ENCODE measurements around the gene IPO11. TPM values are rescaled to one million over a fixed set of nuclear protein-coding genes. Genes with fewer than 3 reads are reported as not detected.

The IPO11 gene
- total RNA-seq, 1 experiment from 2014 or later = 16.1 TPM

- Histone ChIP-seq H3K79me2 (ENCODE audit: low read length) (no peaks in the 10 kb centered on the region), H3K36me3 (ENCODE audit: low read depth, low read length) (peaks cover 4% of the 10 kb centered on the region; the same call in 1 of the 2 replicates), H3K4me2 (ENCODE audit: low read length) (no peak overlapping the region), H3K27me3 (ENCODE audit: low read length) (no peaks in the 10 kb centered on the region), H3F3A (ENCODE audit: low read length, unreplicated experiment) (no peaks in the 10 kb centered on the region), H3K27ac (ENCODE audit: low read length) (no peak overlapping the region), H4K20me1 (ENCODE audit: low read length) (no peaks in the 10 kb centered on the region; the same call in 1 of the 2 replicates), H2AFZ (ENCODE audit: low read length) (no peak overlapping the region), H3K4me1 (ENCODE audit: insufficient read depth, low read length) (no peaks in the 10 kb centered on the region), H3K9ac (ENCODE audit: low read length) (no peak overlapping the region), H3K4me3 (ENCODE audit: low read length) (no peak overlapping the region), H3K9me2 (replicated peaks; ENCODE audit: low read length) (no peaks in the 10 kb centered on the region), H3K9me3 (ENCODE audit: low read length) (no peaks in the 10 kb centered on the region)
- ChIA-PET CTCF (no interaction called here), POLR2A (ENCODE audit: unreplicated experiment) (no interaction called here)
- ATAC-seq (no peak), DNase-seq (no peak)
- no TSS peak for BruUV-seq (replicated peaks)
- TF ChIP-seq EZH2phosphoT487 (IDR thresholded peaks at IDR 0.05; ENCODE audit: borderline replicate concordance, low read length) = no peak
- TF ChIP-seq EZH2 (IDR thresholded peaks at IDR 0.05; ENCODE audit: low read length, unreplicated experiment) = no peak
- TF ChIP-seq CTCF (conservative IDR thresholded peaks at IDR 0.05; ENCODE audit: low read depth, low read length) = no peak
- intact Hi-C loops (cut with micrococcal nuclease) = no loop called here
These were observed 175.2 kb downstream of the IPO11 start for GRCh38 chr5:62587737-62588136.

GRCh38 chr5:62588668-62589067 lies 176.1 kb downstream of the IPO11 start:
- Histone ChIP-seq H4K20me1 (ENCODE audit: low read length) (no peaks in the 10 kb centered on the region; the same call in 1 of the 2 replicates), H3K4me1 (ENCODE audit: insufficient read depth, low read length) (no peaks in the 10 kb centered on the region), H2AFZ (ENCODE audit: low read length) (no peak overlapping the region), H3K27ac (ENCODE audit: low read length) (no peak overlapping the region), H3K79me2 (ENCODE audit: low read length) (no peaks in the 10 kb centered on the region), H3K9me2 (replicated peaks; ENCODE audit: low read length) (no peaks in the 10 kb centered on the region), H3K9me3 (ENCODE audit: low read length) (no peaks in the 10 kb centered on the region), H3K27me3 (ENCODE audit: low read length) (no peaks in the 10 kb centered on the region), H3K4me3 (ENCODE audit: low read length) (no peak overlapping the region), H3K36me3 (ENCODE audit: low read depth, low read length) (peaks cover 4% of the 10 kb centered on the region; the same call in 1 of the 2 replicates), H3K9ac (ENCODE audit: low read length) (no peak overlapping the region), H3K4me2 (ENCODE audit: low read length) (no peak overlapping the region), H3F3A (ENCODE audit: low read length, unreplicated experiment) (no peaks in the 10 kb centered on the region)
- intact Hi-C loops (cut with micrococcal nuclease) = no loop called here
- ATAC-seq = no peak
- DNase-seq = no peak
- TF ChIP-seq CTCF (conservative IDR thresholded peaks at IDR 0.05; ENCODE audit: low read depth, low read length) = no peak
- no peak for TF ChIP-seq EZH2 (IDR thresholded peaks at IDR 0.05; ENCODE audit: low read length, unreplicated experiment)
- no peak for TF ChIP-seq EZH2phosphoT487 (IDR thresholded peaks at IDR 0.05; ENCODE audit: borderline replicate concordance, low read length)
- ChIA-PET POLR2A (ENCODE audit: unreplicated experiment) (no interaction called here), CTCF (no interaction called here)
- BruUV-seq (replicated peaks) = no TSS peak

GRCh38 chr5:62589504-62589903 lies 176.9 kb downstream of the IPO11 start:
- Histone ChIP-seq H2AFZ (ENCODE audit: low read length) (no peak overlapping the region), H3K4me3 (ENCODE audit: low read length) (no peak overlapping the region), H4K20me1 (ENCODE audit: low read length) (no peaks in the 10 kb centered on the region; the same call in 1 of the 2 replicates), H3K79me2 (ENCODE audit: low read length) (no peaks in the 10 kb centered on the region), H3K27ac (ENCODE audit: low read length) (no peak overlapping the region), H3K36me3 (ENCODE audit: low read depth, low read length) (peaks cover 4% of the 10 kb centered on the region; the same call in 1 of the 2 replicates), H3K9ac (ENCODE audit: low read length) (no peak overlapping the region), H3K4me2 (ENCODE audit: low read length) (no peak overlapping the region), H3K27me3 (ENCODE audit: low read length) (no peaks in the 10 kb centered on the region), H3K4me1 (ENCODE audit: insufficient read depth, low read length) (no peaks in the 10 kb centered on the region), H3F3A (ENCODE audit: low read length, unreplicated experiment) (no peaks in the 10 kb centered on the region), H3K9me3 (ENCODE audit: low read length) (no peaks in the 10 kb centered on the region), H3K9me2 (replicated peaks; ENCODE audit: low read length) (no peaks in the 10 kb centered on the region)
- POLR2A ChIA-PET (ENCODE audit: unreplicated experiment) = no interaction called here
- ATAC-seq = no peak
- BruUV-seq (replicated peaks) = no TSS peak
- intact Hi-C loops (cut with micrococcal nuclease) = no loop called here
- CTCF ChIA-PET = no interaction called here
- peak; percentile 40 for DNase-seq
- no peak for TF ChIP-seq EZH2phosphoT487 (IDR thresholded peaks at IDR 0.05; ENCODE audit: borderline replicate concordance, low read length)
- TF ChIP-seq CTCF (conservative IDR thresholded peaks at IDR 0.05; ENCODE audit: low read depth, low read length) = peak; percentile 59
